ENCODE measurements around the gene SRSF9.
"Not testable (repeated sequence)": the region's sequence is repeated elsewhere in the genome, so short reads cannot be mapped to it uniquely, and the experiment has no call there.

Gene SRSF9

GRCh38 chr12:120446844-120447178 lies 22.7 kb downstream of the SRSF9 start:
- DNase-seq = not testable (repeated sequence)

- peak; percentile 98 for DNase-seq
These were observed 23.4 kb downstream of the SRSF9 start, which contains the start of the genes GATC and TRIAP1 for GRCh38 chr12:120445911-120446843. Gene GATC, plus strand, starts transcription at chr12:120446444. Its CDS starts 37 bp downstream, at chr12:120446481. Gene TRIAP1, minus strand, starts transcription at chr12:120446384. Its CDS starts 12 bp downstream, at chr12:120446372.

GRCh38 chr12:120444676-120445075 lies 24.9 kb downstream of the SRSF9 start:
- DNase-seq = no peak

GRCh38 chr12:120439646-120440247 lies 29.8 kb downstream of the SRSF9 start:
- DNase-seq = peak; percentile 77

GRCh38 chr12:120438495-120439198 lies 30.9 kb downstream of the SRSF9 start:
- no peak for DNase-seq

- peak; percentile 96 for DNase-seq
These were observed 31.6 kb downstream of the SRSF9 start, which contains the start of gene COX6A1 for GRCh38 chr12:120437735-120438494. Gene COX6A1, plus strand, starts transcription at chr12:120438113. Its CDS starts 14 bp downstream, at chr12:120438127.

- no peak for DNase-seq
These were observed 36.6 kb downstream of the SRSF9 start for GRCh38 chr12:120432772-120433525.

GRCh38 chr12:120429368-120429767 lies 40.2 kb downstream of the SRSF9 start:
- DNase-seq = no peak

- no peak for DNase-seq
These were observed 40.8 kb downstream of the SRSF9 start for GRCh38 chr12:120428597-120429229.

- DNase-seq = no peak
These were observed 43.8 kb downstream of the SRSF9 start for GRCh38 chr12:120425797-120426196.

- DNase-seq = no peak
These were observed 46.6 kb downstream of the SRSF9 start for GRCh38 chr12:120422892-120423456.

- no peak for DNase-seq
These were observed 47.8 kb downstream of the SRSF9 start for GRCh38 chr12:120421701-120422100.

GRCh38 chr12:120417917-120418580 lies 51.5 kb downstream of the SRSF9 start:
- DNase-seq = no peak

GRCh38 chr12:120416490-120417216 lies 52.9 kb downstream of the SRSF9 start:
- no peak for DNase-seq

GRCh38 chr12:120413901-120414695 lies 55.5 kb downstream of the SRSF9 start:
- DNase-seq = no peak

- DNase-seq = no peak
These were observed 57.1 kb downstream of the SRSF9 start for GRCh38 chr12:120412421-120412820.

Measured in activated CD8-positive, alpha-beta memory T cell treated with anti-CD3 and anti-CD28 coated beads, Interleukin-2, amount 50 U/mL, for 48 hours (primary cell).